ENCODE measurements around the gene MOGAT1. TPM values are rescaled to one million over a fixed set of nuclear protein-coding genes. Genes with fewer than 3 reads are reported as not detected.

Gene MOGAT1
- total RNA-seq, 1 experiment from 2014 or later = not detected

DNA sequence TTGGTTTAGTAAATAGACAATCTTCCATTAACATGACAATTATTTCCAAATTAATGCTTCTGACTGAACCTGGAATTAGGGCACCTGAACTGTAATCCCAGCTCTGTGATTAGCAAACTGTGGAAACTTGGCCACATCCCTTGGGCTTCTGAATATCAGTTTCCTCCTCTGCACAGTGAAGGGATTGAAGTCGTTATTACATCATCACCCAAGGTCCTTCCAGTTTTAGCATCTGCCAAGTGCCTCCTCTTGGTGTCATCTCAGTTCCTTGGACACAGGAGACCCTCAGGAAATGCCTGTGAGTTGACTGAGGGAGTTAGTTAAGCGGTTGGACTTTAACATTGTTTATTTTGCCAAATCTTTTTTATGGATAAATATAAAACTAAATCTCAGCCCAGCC is 64.8 kb downstream of the MOGAT1 start:
- no peaks in the 10 kb centered on the region for H3K27me3 ChIP-seq (ENCODE audit: insufficient read depth, low read length)
- no peaks in the 10 kb centered on the region; the same call in 1 of the 2 replicates for H3K27me3 Mint-ChIP-seq (ENCODE audit: low read depth)
- H3K4me1 ChIP-seq (ENCODE audit: insufficient read depth, low read length) = no peaks in the 10 kb centered on the region
- H4K20me1 ChIP-seq (ENCODE audit: control insufficient read depth, insufficient read depth, insufficient read length) = no peaks in the 10 kb centered on the region
- H2AFZ ChIP-seq (ENCODE audit: low read length) = no peak overlapping the region
- no peak overlapping the region for H3K27ac ChIP-seq (ENCODE audit: insufficient read length, low read depth, low read length)
- no peak overlapping the region for H4K91ac ChIP-seq (ENCODE audit: insufficient read length, low read depth, low read length)
- H3K14ac ChIP-seq (ENCODE audit: insufficient read depth, low read length) = no peak overlapping the region
- no peak overlapping the region for H3K56ac ChIP-seq (ENCODE audit: insufficient read length, low read depth, low read length)
- no peak overlapping the region for H3K4me3 Mint-ChIP-seq
- H3K9me3 Mint-ChIP-seq = no peaks in the 10 kb centered on the region; a peak in 3 of 5 replicates
- H3K18ac ChIP-seq (ENCODE audit: insufficient read length, low read depth, low read length) = no peak overlapping the region
- H4K5ac ChIP-seq (ENCODE audit: insufficient read length, low read depth, low read length) = no peak overlapping the region
- peaks cover 2 to 9% (median 3%) of the 10 kb centered on the region in 3 experiments; a peak in 4 of 7 replicates for H3K36me3 Mint-ChIP-seq (ENCODE audit: insufficient read depth in 1 of 3, low read depth in 3 of 3)
- no peak for TF ChIP-seq CTCF (conservative IDR thresholded peaks at IDR 0.05)
- H3K9ac ChIP-seq (ENCODE audit: extremely low read depth, insufficient read length, low read length) = no peak overlapping the region
- H3K79me2 ChIP-seq (ENCODE audit: insufficient read depth, low read length) = no peaks in the 10 kb centered on the region
- no peak overlapping the region for H3K23ac ChIP-seq (ENCODE audit: insufficient read length, low read depth, low read length)
- H3K4me2 ChIP-seq (ENCODE audit: insufficient read depth, insufficient read length, low read length) = no peak overlapping the region
- H2BK15ac ChIP-seq (ENCODE audit: low read depth, low read length) = no peak overlapping the region
- H2BK20ac ChIP-seq (ENCODE audit: low read depth, low read length, poor library complexity, severe bottlenecking) = no peak overlapping the region
- H3K23me2 ChIP-seq (ENCODE audit: insufficient read length, low read depth, low read length, poor library complexity, severe bottlenecking) = no peaks in the 10 kb centered on the region
- H3K9me3 ChIP-seq (ENCODE audit: control insufficient read depth, low read depth, low read length) = no peaks in the 10 kb centered on the region
- peaks cover 22 to 29% of the 10 kb centered on the region in 2 experiments for H3K4me1 Mint-ChIP-seq
- H2BK12ac ChIP-seq (ENCODE audit: insufficient read length, low read depth, low read length) = no peak overlapping the region
- H3K79me1 ChIP-seq (ENCODE audit: insufficient read depth, low read depth, low read length, poor library complexity, severe bottlenecking) = no peaks in the 10 kb centered on the region
- no peak overlapping the region for H3K4ac ChIP-seq (ENCODE audit: low read depth, low read length)
- H2BK5ac ChIP-seq (ENCODE audit: insufficient read length, low read length) = no peak overlapping the region
- no peak overlapping the region for H2AK5ac ChIP-seq (ENCODE audit: insufficient read length, low read length)
- no peak overlapping the region for H3T11ph ChIP-seq (ENCODE audit: low read length)
- DNase-seq = no peak
- no peak overlapping the region for H4K8ac ChIP-seq (replicated peaks; ENCODE audit: insufficient read length, low read depth, low read length)
- WGBS (ENCODE audit: extremely low coverage, insufficient read length, low lambda C conversion rate) = no CpG with 5 or more reads among the region's 2 CpGs
- H2BK120ac ChIP-seq (ENCODE audit: low read depth, low read length, poor library complexity, severe bottlenecking) = no peak overlapping the region
- no peak overlapping the region for H3K27ac Mint-ChIP-seq

Data from H9 (cell line).